ENCODE data around the gene THEMIS2.
"Not testable (repeated sequence)": the region's sequence is repeated elsewhere in the genome, so short reads cannot be mapped to it uniquely, and the experiment has no call there.

Gene THEMIS2

GRCh38 chr1:27849951-27850350 lies 22.4 kb upstream of the THEMIS2 start:
- FAIRE-seq: no peak

GRCh38 chr1:27855085-27855484 lies 17.3 kb upstream of the THEMIS2 start:
- FAIRE-seq (no peak), DNase-seq (ENCODE audit: insufficient read length) (no peak)
- TF ChIP-seq TAF1 (IDR thresholded peaks at IDR 0.05; ENCODE audit: borderline replicate concordance, low read depth, low read length): no peak
- no peak for TF ChIP-seq POLR2A (IDR thresholded peaks at IDR 0.05; ENCODE audit: low read depth, low read length)

More at GRCh38 chr1:27849951-27850350, 22.4 kb upstream of the THEMIS2 start:
- DNase-seq (ENCODE audit: insufficient read length): no peak
- TF ChIP-seq POLR2A (IDR thresholded peaks at IDR 0.05; ENCODE audit: low read depth, low read length): no peak
- TF ChIP-seq POLR2AphosphoS5 (IDR thresholded peaks at IDR 0.05; ENCODE audit: low read depth, low read length): no peak
- TF ChIP-seq TAF1 (IDR thresholded peaks at IDR 0.05; ENCODE audit: borderline replicate concordance, low read depth, low read length): no peak

DNA sequence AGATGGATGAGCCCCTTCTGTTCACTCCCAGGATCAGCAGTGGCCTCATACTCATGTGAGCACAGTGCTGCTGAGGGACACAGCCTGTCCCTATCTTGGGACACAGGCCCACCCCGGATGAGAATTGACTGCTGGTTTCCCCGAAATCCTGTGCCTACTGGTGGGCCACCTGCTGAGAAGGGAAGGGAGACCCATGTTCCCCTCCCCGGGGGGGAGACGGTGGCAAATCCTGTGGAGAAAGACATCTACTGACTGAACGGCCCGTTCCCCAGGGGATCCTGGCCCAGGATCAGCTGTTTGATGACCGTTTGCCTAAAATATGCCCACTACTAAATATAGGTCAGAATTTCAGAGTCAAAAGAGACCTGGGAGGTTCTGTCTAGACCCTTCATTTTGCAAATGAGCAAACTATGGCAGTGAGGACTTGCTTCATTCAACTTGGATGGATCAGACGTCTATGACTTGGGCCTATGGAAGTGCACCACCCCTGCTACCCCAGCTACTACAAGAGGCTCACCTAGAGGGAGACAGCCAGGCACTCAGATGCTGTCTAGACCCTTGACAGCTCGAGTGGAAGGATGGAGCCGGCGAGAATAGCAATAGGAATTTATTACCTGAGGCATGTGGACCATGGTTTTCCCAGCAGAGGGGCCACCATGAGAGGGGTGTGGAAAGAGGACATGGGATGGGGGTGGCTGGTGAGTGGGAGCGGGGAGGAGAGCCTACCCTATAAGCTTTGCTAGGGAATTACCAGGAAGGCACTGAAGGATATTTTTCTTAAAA lies 15.6 kb upstream of the THEMIS2 start:
- DNase-seq (ENCODE audit: insufficient read length) (no peak), FAIRE-seq (no peak)
- no peak for TF ChIP-seq TAF1 (IDR thresholded peaks at IDR 0.05; ENCODE audit: borderline replicate concordance, low read depth, low read length)
- no peak for TF ChIP-seq POLR2A (IDR thresholded peaks at IDR 0.05; ENCODE audit: low read depth, low read length)
- no peak for TF ChIP-seq POLR2AphosphoS5 (IDR thresholded peaks at IDR 0.05; ENCODE audit: low read depth, low read length)

GRCh38 chr1:27857552-27857951 lies 14.8 kb upstream of the THEMIS2 start:
- not testable (repeated sequence) for FAIRE-seq; DNase-seq (ENCODE audit: insufficient read length)

- TF ChIP-seq TAF1 (IDR thresholded peaks at IDR 0.05; ENCODE audit: borderline replicate concordance, low read depth, low read length) (no peak), POLR2A (IDR thresholded peaks at IDR 0.05; ENCODE audit: low read depth, low read length) (no peak), POLR2AphosphoS5 (IDR thresholded peaks at IDR 0.05; ENCODE audit: low read depth, low read length) (no peak)
Measured at GRCh38 chr1:27858072-27858948, 14.0 kb upstream of the THEMIS2 start.

DNA sequence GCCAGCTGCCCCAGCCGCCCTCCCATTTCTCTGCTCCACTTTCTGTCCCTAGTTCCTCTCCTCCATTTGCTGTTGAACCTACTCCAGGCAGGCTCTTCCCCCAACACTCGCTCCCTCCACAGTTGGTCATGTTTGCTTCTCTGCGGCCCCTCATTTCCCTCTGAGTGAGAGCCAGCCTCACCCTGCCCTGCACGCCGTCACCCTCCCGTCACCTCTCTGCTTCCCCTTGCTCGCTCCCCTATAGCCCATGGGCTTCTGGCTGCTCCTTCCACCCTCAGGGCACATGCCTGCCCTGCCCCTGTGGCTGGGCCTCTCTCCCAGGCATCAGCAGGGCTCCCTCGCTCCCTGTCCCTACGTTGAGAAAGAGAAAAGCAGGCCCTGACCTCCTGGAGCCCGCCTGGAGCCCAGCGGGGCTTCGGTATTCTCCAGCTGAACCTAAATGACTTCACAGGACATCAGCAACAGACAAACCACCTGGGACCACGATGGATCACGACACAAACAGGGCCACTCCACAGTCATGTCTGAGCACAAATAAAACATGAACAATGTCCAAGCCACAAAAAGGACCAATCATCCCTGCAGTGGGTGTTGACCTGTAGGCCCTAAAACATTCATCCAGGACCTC lies 13.3 kb upstream of the THEMIS2 start:
- FAIRE-seq: no peak
- DNase-seq (ENCODE audit: insufficient read length): no peak

More at GRCh38 chr1:27858072-27858948, 14.0 kb upstream of the THEMIS2 start:
- FAIRE-seq: peak; percentile 92
- peak; percentile 57 for DNase-seq (ENCODE audit: insufficient read length)

DNA sequence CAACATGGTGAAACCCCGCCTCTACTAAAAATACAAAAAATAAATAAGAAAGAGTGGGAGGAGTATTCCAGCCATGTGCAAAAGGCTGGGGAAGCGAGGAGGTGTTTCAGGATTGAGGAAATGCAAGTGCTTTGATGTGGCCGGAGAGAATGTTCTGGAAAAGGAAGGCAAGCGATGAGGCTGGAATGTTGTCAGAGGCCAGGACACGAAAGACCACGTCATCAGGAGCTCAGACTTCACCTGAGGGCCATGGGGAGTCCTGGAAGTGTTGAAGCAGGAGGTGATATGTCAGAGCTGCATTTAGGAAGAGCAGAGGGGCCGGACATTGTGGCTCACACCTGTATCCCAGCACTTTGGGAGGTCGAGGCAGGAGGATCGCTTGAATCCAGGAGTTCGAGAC lies 10.9 kb upstream of the THEMIS2 start:
- FAIRE-seq (no peak), DNase-seq (ENCODE audit: insufficient read length) (no peak)
- TF ChIP-seq POLR2AphosphoS5 (IDR thresholded peaks at IDR 0.05; ENCODE audit: low read depth, low read length): no peak
- TF ChIP-seq TAF1 (IDR thresholded peaks at IDR 0.05; ENCODE audit: borderline replicate concordance, low read depth, low read length): no peak
- TF ChIP-seq POLR2A (IDR thresholded peaks at IDR 0.05; ENCODE audit: low read depth, low read length): no peak

More for the DNA sequence above, 13.3 kb upstream of the THEMIS2 start:
- TF ChIP-seq POLR2AphosphoS5 (IDR thresholded peaks at IDR 0.05; ENCODE audit: low read depth, low read length): no peak
- no peak for TF ChIP-seq TAF1 (IDR thresholded peaks at IDR 0.05; ENCODE audit: borderline replicate concordance, low read depth, low read length)
- TF ChIP-seq POLR2A (IDR thresholded peaks at IDR 0.05; ENCODE audit: low read depth, low read length): no peak

- no peak for TF ChIP-seq POLR2AphosphoS5 (IDR thresholded peaks at IDR 0.05; ENCODE audit: low read depth, low read length)
- no peak for TF ChIP-seq POLR2A (IDR thresholded peaks at IDR 0.05; ENCODE audit: low read depth, low read length)
- TF ChIP-seq TAF1 (IDR thresholded peaks at IDR 0.05; ENCODE audit: borderline replicate concordance, low read depth, low read length): no peak
- FAIRE-seq: no peak
Measured at GRCh38 chr1:27862004-27862403, 10.3 kb upstream of the THEMIS2 start.

GRCh38 chr1:27862671-27863537 lies 9.4 kb upstream of the THEMIS2 start:
- no peak for DNase-seq (ENCODE audit: insufficient read length)
- TF ChIP-seq POLR2AphosphoS5 (IDR thresholded peaks at IDR 0.05; ENCODE audit: low read depth, low read length) (no peak), TAF1 (IDR thresholded peaks at IDR 0.05; ENCODE audit: borderline replicate concordance, low read depth, low read length) (no peak), POLR2A (IDR thresholded peaks at IDR 0.05; ENCODE audit: low read depth, low read length) (no peak)
- FAIRE-seq: peak; percentile 65

More at GRCh38 chr1:27862004-27862403, 10.3 kb upstream of the THEMIS2 start:
- no peak for DNase-seq (ENCODE audit: insufficient read length)

- DNase-seq (ENCODE audit: insufficient read length) (no peak), FAIRE-seq (no peak)
- TF ChIP-seq POLR2A (IDR thresholded peaks at IDR 0.05; ENCODE audit: low read depth, low read length) (no peak), TAF1 (IDR thresholded peaks at IDR 0.05; ENCODE audit: borderline replicate concordance, low read depth, low read length) (no peak)
Measured at GRCh38 chr1:27863538-27863915, 8.8 kb upstream of the THEMIS2 start.
